ENCODE measurements around the gene RNF10. TPM values are rescaled to one million over a fixed set of nuclear protein-coding genes. Genes with fewer than 3 reads are reported as not detected.
A peak's percentile ranks its signal among the peaks of the same experiment; 100 is the strongest.

RNF10 gene
- total and polyA plus RNA-seq, 4 donors: 102 to 226 (median 176) TPM

DNA sequence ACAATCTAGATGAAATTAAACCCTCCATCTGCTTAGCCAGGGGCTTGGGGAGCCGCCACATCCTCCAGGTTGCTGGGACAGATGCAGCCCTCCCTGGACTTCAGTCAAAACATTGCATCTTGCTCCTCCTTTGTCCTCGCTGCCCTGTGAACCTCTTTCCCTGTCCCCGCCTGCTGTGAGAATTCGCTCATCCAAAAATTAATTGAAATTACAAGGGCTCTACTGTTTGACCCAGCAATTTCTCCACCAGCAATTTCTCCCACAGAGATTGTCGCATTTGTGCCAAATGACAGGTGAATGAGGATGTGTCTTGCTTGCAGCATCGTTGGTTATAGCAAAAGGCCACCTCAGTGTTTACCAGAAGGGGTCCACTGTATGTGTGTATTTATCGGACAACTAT lies 52.0 kb downstream of the RNF10 start:
- DNase-seq (ENCODE audit: low read depth in 4 of 6, low spot score in 6 of 6): peak in 1 of 6 donors; percentile 72
- H3K27ac ChIP-seq (ENCODE audit: low read depth, low read length): no peak overlapping the region

GRCh38 chr12:120586860-120587259 lies 52.7 kb downstream of the RNF10 start:
- Histone ChIP-seq H3K27me3 (ENCODE audit: control insufficient read depth, insufficient read depth, low read length) (no peaks in the 10 kb centered on the region), H3K9me3 (ENCODE audit: control insufficient read depth, insufficient read depth, low read length) (no peaks in the 10 kb centered on the region), H3K36me3 (ENCODE audit: control insufficient read depth, insufficient read depth, low read length) (no peaks in the 10 kb centered on the region), H3K27ac (ENCODE audit: low read depth, low read length) (no peak overlapping the region), H3K4me3 (ENCODE audit: low read depth, low read length) (no peak overlapping the region), H3K4me1 (ENCODE audit: control insufficient read depth, insufficient read depth, low read length) (peaks cover 20% of the 10 kb centered on the region)
- no peak for DNase-seq (ENCODE audit: low read depth in 4 of 6, low spot score in 6 of 6)
- WGBS (ENCODE audit: insufficient coverage): 86% methylated on average over 1 of the region's 2 CpGs

More for the DNA sequence above, 52.0 kb downstream of the RNF10 start:
- Histone ChIP-seq H3K27me3 (ENCODE audit: control insufficient read depth, insufficient read depth, low read length) (no peaks in the 10 kb centered on the region), H3K36me3 (ENCODE audit: control insufficient read depth, insufficient read depth, low read length) (no peaks in the 10 kb centered on the region), H3K9me3 (ENCODE audit: control insufficient read depth, insufficient read depth, low read length) (no peaks in the 10 kb centered on the region), H3K4me3 (ENCODE audit: low read depth, low read length) (no peak overlapping the region), H3K4me1 (ENCODE audit: control insufficient read depth, insufficient read depth, low read length) (peaks cover 20% of the 10 kb centered on the region)
- 33% methylated on average over 6 of the region's 7 CpGs for WGBS (ENCODE audit: insufficient coverage)

DNA sequence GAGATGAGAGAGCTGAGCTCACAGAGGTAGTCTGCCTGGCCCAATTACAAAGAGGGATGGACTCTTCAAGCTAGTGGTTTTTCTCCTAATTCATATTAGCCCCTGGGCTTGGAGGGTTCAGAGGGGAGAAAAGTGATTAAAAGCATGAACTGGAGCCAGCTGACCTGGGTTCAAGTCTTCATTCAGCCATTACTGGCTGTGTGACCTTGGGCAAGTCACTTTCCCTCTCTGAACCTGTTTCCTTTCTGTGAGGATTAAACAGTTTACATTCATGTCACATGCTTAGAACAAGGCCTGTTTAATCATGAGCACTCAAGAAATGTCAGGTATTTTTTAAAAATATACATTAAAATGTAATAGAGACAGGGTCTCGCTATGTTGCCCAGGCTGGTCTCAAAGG lies 54.2 kb downstream of the RNF10 start:
- no peak overlapping the region for H3K27ac ChIP-seq (ENCODE audit: low read depth, low read length)
- H3K36me3 ChIP-seq (ENCODE audit: control insufficient read depth, insufficient read depth, low read length): no peaks in the 10 kb centered on the region
- H3K4me3 ChIP-seq (ENCODE audit: low read depth, low read length): no peak overlapping the region
- no peak for DNase-seq (ENCODE audit: low read depth in 4 of 6, low spot score in 6 of 6)
- no peaks in the 10 kb centered on the region for H3K9me3 ChIP-seq (ENCODE audit: control insufficient read depth, insufficient read depth, low read length)
- H3K27me3 ChIP-seq (ENCODE audit: control insufficient read depth, insufficient read depth, low read length): no peaks in the 10 kb centered on the region
- 100% methylated on average over 1 of the region's 1 CpG for WGBS (ENCODE audit: insufficient coverage)
- H3K4me1 ChIP-seq (ENCODE audit: control insufficient read depth, insufficient read depth, low read length): peaks cover 18% of the 10 kb centered on the region

DNA sequence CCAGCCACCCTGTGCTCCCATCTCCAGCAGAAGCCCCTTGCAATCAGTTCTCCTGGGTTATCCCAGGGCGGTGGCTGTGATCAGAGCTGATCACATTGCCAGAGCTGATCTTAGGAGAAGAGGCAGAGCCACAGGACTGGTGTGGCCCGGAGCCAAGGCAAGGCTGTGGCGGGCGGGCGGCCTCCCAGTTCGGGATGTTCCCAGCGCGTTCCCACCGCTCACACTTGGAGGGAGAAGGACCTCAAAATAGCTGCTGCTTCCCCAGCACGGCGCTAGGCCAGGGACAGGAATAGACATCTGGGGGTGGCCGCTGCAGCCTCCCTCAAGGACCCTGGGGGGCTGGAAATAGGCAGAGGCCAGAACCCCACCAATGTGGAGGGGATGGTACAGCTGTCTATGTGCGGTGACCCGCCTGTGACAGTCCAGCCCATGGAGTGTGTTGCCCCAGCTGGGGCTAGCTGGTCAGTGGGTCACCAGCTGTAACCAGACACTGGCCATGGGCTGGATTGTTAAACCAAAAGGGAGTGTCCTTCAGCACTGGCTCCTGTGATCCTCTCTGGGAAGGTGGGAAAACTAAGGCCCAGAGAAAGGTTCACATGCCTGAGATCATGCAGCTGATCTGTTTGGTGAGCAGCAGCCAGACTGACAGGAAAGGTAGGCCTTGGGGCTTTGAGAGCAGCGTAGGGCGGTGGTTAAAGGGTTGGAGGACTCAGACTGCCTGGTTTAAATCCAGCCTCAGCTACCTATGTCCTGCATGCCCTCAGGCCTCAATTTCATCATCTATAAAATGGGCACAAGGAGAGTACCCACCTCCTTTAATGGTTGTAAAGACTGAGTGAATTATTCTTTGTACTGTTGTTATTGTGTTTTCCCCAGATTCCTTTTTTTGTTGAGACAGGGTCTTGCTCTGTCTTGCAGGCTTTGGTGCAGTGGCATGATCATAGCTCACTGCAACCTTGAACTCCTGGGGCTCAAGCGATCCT lies 55.1 kb downstream of the RNF10 start:
- no peak overlapping the region for H3K27ac ChIP-seq (ENCODE audit: low read depth, low read length)
- no peak for DNase-seq (ENCODE audit: low read depth in 4 of 6, low spot score in 6 of 6)
- H3K36me3 ChIP-seq (ENCODE audit: control insufficient read depth, insufficient read depth, low read length): no peaks in the 10 kb centered on the region
- no peaks in the 10 kb centered on the region for H3K9me3 ChIP-seq (ENCODE audit: control insufficient read depth, insufficient read depth, low read length)
- H3K4me1 ChIP-seq (ENCODE audit: control insufficient read depth, insufficient read depth, low read length): peaks cover 12% of the 10 kb centered on the region
- no peaks in the 10 kb centered on the region for H3K27me3 ChIP-seq (ENCODE audit: control insufficient read depth, insufficient read depth, low read length)
- H3K4me3 ChIP-seq (ENCODE audit: low read depth, low read length): no peak overlapping the region
- WGBS (ENCODE audit: insufficient coverage): 62% methylated on average over 15 of the region's 17 CpGs

DNA sequence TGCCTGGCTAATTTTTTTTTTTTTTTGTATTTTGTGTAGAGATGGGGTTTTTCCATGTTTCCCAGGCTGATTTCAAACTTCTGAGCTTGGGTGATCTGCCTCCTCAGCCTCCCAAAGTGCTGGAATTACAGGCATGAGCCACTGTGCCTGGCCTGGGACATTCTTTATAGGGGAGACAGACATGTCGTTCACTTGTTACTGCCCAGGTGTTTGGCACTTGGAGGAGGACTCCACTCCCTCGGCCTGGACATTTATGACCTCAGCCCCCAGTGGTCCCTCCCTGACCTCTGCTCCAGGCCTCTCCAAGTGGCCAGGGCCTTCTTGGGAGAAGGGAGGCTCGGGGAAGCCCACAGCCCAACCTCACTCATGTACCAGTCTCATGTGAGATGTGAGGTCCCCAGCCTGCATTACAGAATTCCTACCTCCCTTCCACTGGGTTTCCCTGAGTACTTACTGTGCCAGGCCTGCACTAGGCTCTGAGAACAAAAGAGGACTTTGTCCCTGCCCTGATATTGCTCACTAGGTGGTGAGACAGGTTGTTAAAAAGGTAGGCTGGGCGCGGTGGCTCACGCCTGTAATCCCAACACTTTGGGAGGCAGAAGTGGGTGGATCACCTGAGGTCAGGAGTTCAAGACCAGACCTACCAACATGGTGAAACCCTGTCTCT lies 56.7 kb downstream of the RNF10 start:
- Histone ChIP-seq H3K36me3 (ENCODE audit: control insufficient read depth, insufficient read depth, low read length) (no peaks in the 10 kb centered on the region), H3K9me3 (ENCODE audit: control insufficient read depth, insufficient read depth, low read length) (no peaks in the 10 kb centered on the region), H3K27ac (ENCODE audit: low read depth, low read length) (no peak overlapping the region), H3K4me1 (ENCODE audit: control insufficient read depth, insufficient read depth, low read length) (peaks cover 5% of the 10 kb centered on the region), H3K27me3 (ENCODE audit: control insufficient read depth, insufficient read depth, low read length) (no peaks in the 10 kb centered on the region), H3K4me3 (ENCODE audit: low read depth, low read length) (no peak overlapping the region)
- no peak for DNase-seq (ENCODE audit: low read depth in 4 of 6, low spot score in 6 of 6)
- WGBS (ENCODE audit: insufficient coverage): 35% methylated on average over 2 of the region's 6 CpGs

DNA sequence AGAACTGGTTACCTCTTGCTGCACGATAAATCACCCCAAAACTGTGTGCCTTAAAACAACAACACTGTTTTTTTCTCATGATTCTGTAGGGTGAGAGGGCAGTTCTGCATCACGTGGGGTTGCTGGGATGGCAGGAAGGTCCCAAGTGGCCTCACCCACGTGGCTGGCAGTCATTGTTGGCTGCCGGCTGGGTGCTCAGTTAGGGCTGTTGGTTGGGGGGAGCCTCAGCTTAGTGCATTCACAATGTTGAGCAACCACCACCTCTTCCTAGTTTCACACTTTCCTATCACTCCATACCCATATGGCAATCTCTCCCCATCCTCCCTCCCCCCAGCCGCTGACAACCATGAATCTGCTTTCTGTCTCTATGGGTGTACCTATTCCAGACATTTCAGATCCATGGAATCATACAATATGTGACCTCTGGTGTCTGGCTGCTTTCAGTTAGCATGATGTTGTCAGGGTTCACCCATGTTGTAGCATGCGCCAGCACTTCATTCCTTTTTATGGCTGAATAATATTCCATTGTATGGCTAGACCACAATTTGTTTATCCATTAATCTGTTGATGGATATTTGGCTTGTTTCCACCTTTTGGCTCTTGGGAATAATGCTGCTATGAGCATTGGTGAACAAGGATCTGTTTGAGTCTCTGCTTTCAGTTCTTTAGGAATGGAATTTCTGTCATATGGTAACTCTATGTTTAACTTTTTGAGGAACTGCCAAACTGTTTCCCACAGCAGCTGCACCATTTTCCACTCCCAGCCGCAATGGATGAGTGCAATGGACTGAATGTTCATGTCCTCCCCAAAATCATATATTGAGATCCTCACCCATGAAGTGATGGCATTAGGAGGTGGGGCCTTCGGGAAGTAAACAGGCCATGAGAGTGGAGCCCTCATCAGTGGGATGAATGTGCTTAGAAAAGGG lies 58.2 kb downstream of the RNF10 start:
- Histone ChIP-seq H3K4me1 (ENCODE audit: control insufficient read depth, insufficient read depth, low read length) (peaks cover 5% of the 10 kb centered on the region), H3K36me3 (ENCODE audit: control insufficient read depth, insufficient read depth, low read length) (no peaks in the 10 kb centered on the region), H3K27me3 (ENCODE audit: control insufficient read depth, insufficient read depth, low read length) (no peaks in the 10 kb centered on the region), H3K9me3 (ENCODE audit: control insufficient read depth, insufficient read depth, low read length) (no peaks in the 10 kb centered on the region), H3K27ac (ENCODE audit: low read depth, low read length) (no peak overlapping the region), H3K4me3 (ENCODE audit: low read depth, low read length) (no peak overlapping the region)
- DNase-seq (ENCODE audit: low read depth in 4 of 6, low spot score in 6 of 6): no peak
- 53% methylated on average over 2 of the region's 8 CpGs for WGBS (ENCODE audit: insufficient coverage)

DNA sequence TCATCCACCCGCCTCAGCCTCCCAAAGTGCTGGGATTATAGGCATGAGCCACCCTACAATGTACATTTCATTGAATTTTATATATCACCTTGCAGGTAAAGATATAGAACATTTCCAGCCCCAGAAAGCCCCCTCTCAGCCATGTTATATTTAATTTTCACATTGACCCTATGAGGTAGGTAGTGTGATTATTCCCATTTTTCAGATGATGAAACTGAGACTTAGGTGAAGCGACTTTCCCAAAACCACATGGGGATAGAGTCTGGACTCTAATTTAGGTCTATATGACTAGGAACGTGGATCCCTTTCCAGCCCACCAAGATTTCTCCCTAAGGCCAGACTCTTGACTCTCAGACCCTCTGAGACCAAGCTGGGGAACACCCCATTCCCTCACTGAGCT lies 62.7 kb downstream of the RNF10 start:
- Histone ChIP-seq H3K9me3 (ENCODE audit: control insufficient read depth, insufficient read depth, low read length) (no peaks in the 10 kb centered on the region), H3K27ac (ENCODE audit: low read depth, low read length) (no peak overlapping the region), H3K36me3 (ENCODE audit: control insufficient read depth, insufficient read depth, low read length) (no peaks in the 10 kb centered on the region), H3K27me3 (ENCODE audit: control insufficient read depth, insufficient read depth, low read length) (no peaks in the 10 kb centered on the region), H3K4me1 (ENCODE audit: control insufficient read depth, insufficient read depth, low read length) (peaks cover 20% of the 10 kb centered on the region), H3K4me3 (ENCODE audit: low read depth, low read length) (no peak overlapping the region)
- WGBS (ENCODE audit: insufficient coverage): 80% methylated on average over 1 of the region's 3 CpGs
- no peak for DNase-seq (ENCODE audit: low read depth in 4 of 6, low spot score in 6 of 6)

- WGBS (ENCODE audit: insufficient coverage): 89% methylated on average over 1 of the region's 3 CpGs
- no peak for DNase-seq (ENCODE audit: low read depth in 4 of 6, low spot score in 6 of 6)
- no peak overlapping the region for H3K27ac ChIP-seq (ENCODE audit: low read depth, low read length)
- H3K9me3 ChIP-seq (ENCODE audit: control insufficient read depth, insufficient read depth, low read length): no peaks in the 10 kb centered on the region
- H3K4me3 ChIP-seq (ENCODE audit: low read depth, low read length): no peak overlapping the region
- peaks cover 20% of the 10 kb centered on the region for H3K4me1 ChIP-seq (ENCODE audit: control insufficient read depth, insufficient read depth, low read length)
- H3K36me3 ChIP-seq (ENCODE audit: control insufficient read depth, insufficient read depth, low read length): no peaks in the 10 kb centered on the region
- no peaks in the 10 kb centered on the region for H3K27me3 ChIP-seq (ENCODE audit: control insufficient read depth, insufficient read depth, low read length)
Observed at GRCh38 chr12:120597861-120598260, 63.7 kb downstream of the RNF10 start.
